GM21723 (cell line): Measurements from ENCODE around the gene DNAJC11.
A peak's percentile ranks its signal among the peaks of the same experiment; 100 is the strongest.

Experiments
- ATAC-seq: cut with Tn5 transposase; IDR thresholded peaks from one replicate; pipeline ENCODE4 v1.9.1; 2021; ENCODE audit warnings: mild to moderate bottlenecking, moderate library complexity; ENCODE audit not compliant: unreplicated experiment

DNAJC11 gene

GRCh38 chr1:6627031-6627430, 74.6 kb downstream of the DNAJC11 start:
- ATAC-seq: no peak

GRCh38 chr1:6625584-6626149, 75.9 kb downstream of the DNAJC11 start:
- no peak for ATAC-seq

- peak; percentile 88 for ATAC-seq
Observed at GRCh38 chr1:6624710-6625583, 76.7 kb downstream of the DNAJC11 start, which contains the start of gene THAP3. THAP3 (plus strand) TSS chr1:6624868; CDS start chr1:6625219, 351 bp downstream.

- no peak for ATAC-seq
Observed at GRCh38 chr1:6623269-6623965, 78.2 kb downstream of the DNAJC11 start.

GRCh38 chr1:6622396-6623152, 79.0 kb downstream of the DNAJC11 start:
- no peak for ATAC-seq

- ATAC-seq: no peak
Observed at GRCh38 chr1:6621429-6622391, 79.9 kb downstream of the DNAJC11 start.

GRCh38 chr1:6619045-6619444, 82.6 kb downstream of the DNAJC11 start:
- ATAC-seq: no peak

- no peak for ATAC-seq
Observed at GRCh38 chr1:6614929-6615785, 86.5 kb downstream of the DNAJC11 start.

GRCh38 chr1:6614019-6614928, 87.3 kb downstream of the DNAJC11 start:
- ATAC-seq: no peak

- peak; percentile 92 for ATAC-seq
Observed at GRCh38 chr1:6613361-6614018, 88.1 kb downstream of the DNAJC11 start, which contains the start of gene PHF13. PHF13 (plus strand) TSS chr1:6613731; CDS start chr1:6614067, 336 bp downstream.

GRCh38 chr1:6612641-6613360, 88.8 kb downstream of the DNAJC11 start:
- ATAC-seq: peak; percentile 36

GRCh38 chr1:6603915-6604558, 97.6 kb downstream of the DNAJC11 start:
- no peak for ATAC-seq

GRCh38 chr1:6603238-6603914, 98.2 kb downstream of the DNAJC11 start:
- ATAC-seq: peak; percentile 27

GRCh38 chr1:6602669-6603237, 98.9 kb downstream of the DNAJC11 start, which contains the start of gene KLHL21:
KLHL21 (minus strand) TSS chr1:6602869; CDS start chr1:6602817, 52 bp downstream.
- ATAC-seq: peak; percentile 47
